Measurements from ENCODE around the gene NOD1.
"Not testable (repeated sequence)": the region's sequence is repeated elsewhere in the genome, so short reads cannot be mapped to it uniquely, and the experiment has no call there.

The NOD1 gene

DNA sequence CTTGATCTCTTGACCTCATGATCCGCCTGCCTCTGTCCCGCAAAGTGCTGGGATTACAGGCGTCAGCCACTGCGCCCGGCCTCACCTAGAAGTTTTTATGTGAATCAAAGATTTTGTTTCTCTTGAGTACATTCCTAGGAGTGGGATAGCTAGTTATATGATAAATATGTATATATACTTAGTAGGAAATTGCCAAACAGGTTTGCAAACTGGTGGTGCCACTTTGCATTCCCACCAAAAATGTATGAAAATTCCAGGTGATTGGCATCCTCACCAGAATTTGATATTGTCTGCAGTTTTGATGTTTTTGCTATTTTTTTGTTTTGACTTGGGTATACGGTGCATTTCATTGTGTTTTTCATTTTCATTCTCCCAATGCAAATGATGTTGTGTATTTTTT, 86.8 kb downstream of the NOD1 start:
- in situ Hi-C loops (cut with HindIII; ENCODE audit: low sequenced_read_pairs): no loop called here
- no peak overlapping the region for H3K4me3 ChIP-seq (ENCODE audit: low read depth, low read length)
- TF ChIP-seq, protein P1, sequence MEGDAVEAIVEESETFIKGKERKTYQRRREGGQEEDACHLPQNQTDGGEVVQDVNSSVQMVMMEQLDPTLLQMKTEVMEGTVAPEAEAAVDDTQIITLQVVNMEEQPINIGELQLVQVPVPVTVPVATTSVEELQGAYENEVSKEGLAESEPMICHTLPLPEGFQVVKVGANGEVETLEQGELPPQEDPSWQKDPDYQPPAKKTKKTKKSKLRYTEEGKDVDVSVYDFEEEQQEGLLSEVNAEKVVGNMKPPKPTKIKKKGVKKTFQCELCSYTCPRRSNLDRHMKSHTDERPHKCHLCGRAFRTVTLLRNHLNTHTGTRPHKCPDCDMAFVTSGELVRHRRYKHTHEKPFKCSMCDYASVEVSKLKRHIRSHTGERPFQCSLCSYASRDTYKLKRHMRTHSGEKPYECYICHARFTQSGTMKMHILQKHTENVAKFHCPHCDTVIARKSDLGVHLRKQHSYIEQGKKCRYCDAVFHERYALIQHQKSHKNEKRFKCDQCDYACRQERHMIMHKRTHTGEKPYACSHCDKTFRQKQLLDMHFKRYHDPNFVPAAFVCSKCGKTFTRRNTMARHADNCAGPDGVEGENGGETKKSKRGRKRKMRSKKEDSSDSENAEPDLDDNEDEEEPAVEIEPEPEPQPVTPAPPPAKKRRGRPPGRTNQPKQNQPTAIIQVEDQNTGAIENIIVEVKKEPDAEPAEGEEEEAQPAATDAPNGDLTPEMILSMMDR (IDR thresholded peaks at IDR 0.05; ENCODE audit: low read depth, low read length, missing control alignments): no peak
- DNase-seq (ENCODE audit: low read depth): no peak

DNA sequence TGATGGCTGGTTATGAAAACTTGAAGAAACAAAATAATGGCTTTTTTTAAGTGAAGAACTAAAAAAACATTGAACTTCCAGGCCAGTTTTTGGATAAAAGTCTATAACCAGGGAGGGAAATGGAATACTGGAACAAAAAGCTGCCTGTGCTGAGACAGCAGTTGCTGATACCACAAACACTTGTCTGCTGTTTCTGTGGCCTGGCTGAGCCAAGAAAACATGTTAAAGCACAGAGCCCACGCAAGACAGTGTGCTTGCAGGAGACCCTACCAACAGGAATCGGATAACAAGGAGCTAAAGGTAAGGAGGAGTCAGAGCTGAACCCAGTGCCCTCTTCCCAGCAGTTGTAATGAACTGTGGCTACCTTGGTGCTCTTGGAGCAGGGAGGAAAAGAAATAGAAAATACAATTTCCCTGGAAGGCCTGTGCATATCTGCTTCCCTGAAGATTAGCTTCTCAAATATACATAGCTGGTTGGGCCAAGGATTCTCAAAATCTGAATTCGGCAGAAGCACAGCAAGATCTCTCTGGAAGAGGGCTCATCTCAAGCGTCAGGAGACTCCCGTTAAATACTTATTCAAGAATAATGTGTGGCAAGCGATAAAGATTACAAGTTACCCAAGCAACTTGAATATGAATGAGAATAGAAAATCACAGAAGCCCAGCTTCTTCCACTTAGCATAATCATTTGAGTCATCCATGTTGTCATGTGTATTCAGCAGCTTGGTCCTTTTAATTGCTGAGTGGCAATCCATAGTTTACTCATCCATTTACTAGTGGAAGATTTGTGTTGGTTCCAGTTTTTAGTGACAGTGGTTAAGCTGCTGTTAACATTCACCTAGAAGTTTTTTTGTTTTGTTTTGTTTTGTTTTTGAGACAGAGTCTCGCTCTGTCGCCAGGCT, 87.6 kb downstream of the NOD1 start:
- TF ChIP-seq, protein P1 (IDR thresholded peaks at IDR 0.05; ENCODE audit: low read depth, low read length, missing control alignments): no peak
- DNase-seq (ENCODE audit: low read depth): no peak
- no peak overlapping the region for H3K4me3 ChIP-seq (ENCODE audit: low read depth, low read length)
- in situ Hi-C loops (cut with HindIII; ENCODE audit: low sequenced_read_pairs): no loop called here

DNA sequence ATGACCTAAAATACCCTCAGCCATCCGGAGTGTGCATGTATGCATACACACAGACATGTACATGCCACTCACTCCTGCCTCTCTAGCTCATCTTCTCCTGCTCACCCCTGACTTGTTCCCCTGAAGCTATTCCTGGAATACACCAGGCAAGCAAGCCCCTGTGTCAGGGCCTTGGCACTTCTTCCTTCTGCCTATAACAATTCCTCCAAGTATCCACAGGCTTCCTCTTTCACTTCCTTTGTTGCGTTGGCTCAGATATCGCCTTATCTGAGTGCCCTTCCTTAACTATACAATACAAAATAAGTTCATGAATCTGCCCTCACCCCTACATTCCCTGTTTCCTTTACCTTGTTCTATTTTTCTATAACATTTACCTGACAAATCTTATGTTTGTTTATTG, 88.8 kb downstream of the NOD1 start:
- DNase-seq (ENCODE audit: low read depth): no peak
- TF ChIP-seq, protein P1 (IDR thresholded peaks at IDR 0.05; ENCODE audit: low read depth, low read length, missing control alignments): no peak
- no peak overlapping the region for H3K4me3 ChIP-seq (ENCODE audit: low read depth, low read length)
- in situ Hi-C loops (cut with HindIII; ENCODE audit: low sequenced_read_pairs): no loop called here

DNA sequence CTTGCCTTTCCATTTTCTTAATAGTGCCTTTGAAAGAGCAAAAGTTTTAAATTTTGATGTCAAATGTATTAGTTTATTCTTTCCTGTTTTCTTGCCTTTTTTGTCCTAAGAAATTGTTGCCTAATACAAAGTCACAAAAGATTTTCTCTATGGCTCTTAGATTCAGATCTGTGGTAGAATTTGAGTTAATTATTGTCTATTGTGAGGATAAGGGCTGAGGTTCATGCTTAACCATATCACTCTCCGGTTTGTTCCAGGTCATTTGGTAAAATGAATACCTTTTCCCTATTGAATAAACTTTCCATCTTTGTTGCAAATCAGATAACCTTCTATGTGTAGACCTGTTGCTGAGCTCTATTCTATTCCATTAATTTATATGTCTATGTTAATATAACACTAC, 96.0 kb downstream of the NOD1 start:
- in situ Hi-C loops (cut with HindIII; ENCODE audit: low sequenced_read_pairs): no loop called here
- TF ChIP-seq, protein P1 (IDR thresholded peaks at IDR 0.05; ENCODE audit: low read depth, low read length, missing control alignments): no peak
- H3K4me3 ChIP-seq (ENCODE audit: low read depth, low read length): no peak overlapping the region
- no peak for DNase-seq (ENCODE audit: low read depth)

DNA sequence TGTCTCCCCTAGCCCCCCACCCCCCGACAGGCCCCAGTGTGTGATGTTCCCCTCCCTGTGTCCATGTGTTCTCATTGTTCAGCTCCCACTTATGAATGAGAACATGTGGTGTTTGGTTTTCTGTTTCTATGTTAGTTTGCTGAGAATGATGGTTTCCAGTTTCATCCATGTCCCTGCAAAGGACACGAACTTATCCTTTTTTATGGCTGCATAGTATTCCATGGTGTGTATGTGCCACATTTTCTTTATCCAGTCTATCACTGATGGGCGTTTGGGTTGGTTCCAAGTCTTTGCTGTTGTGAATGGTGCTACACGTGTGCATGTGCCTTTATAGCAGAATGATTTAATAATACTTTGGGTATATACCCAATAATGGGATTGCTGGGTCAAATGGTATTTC, 97.8 kb downstream of the NOD1 start:
- DNase-seq (ENCODE audit: low read depth); in situ Hi-C loops (cut with HindIII; ENCODE audit: low sequenced_read_pairs); H3K4me3 ChIP-seq (ENCODE audit: low read depth, low read length): not testable (repeated sequence)

DNA sequence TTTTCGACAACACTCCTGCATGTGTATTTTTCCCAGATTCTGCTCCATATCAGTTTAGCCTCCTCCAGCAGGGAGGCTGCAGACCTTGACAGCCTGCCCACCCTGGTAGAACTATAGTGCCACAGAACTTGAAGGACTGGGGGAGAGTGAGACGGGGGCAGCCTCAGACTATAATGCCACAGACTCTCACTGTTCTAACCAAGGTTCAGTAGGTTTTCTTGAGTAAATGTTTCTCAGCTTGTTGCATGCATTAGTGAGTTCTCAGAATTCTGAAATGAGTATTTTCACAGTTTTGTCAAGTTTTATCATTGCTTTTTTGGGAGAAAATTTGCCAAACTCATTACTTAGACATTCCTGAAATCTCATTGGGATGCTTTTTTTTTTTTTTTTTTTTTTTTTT, 98.3 kb downstream of the NOD1 start:
- H3K4me3 ChIP-seq (ENCODE audit: low read depth, low read length): no peak overlapping the region
- TF ChIP-seq, protein P1 (IDR thresholded peaks at IDR 0.05; ENCODE audit: low read depth, low read length, missing control alignments): no peak
- in situ Hi-C loops (cut with HindIII; ENCODE audit: low sequenced_read_pairs): no loop called here
- DNase-seq (ENCODE audit: low read depth): no peak

- TF ChIP-seq, protein P1 (IDR thresholded peaks at IDR 0.05; ENCODE audit: low read depth, low read length, missing control alignments): no peak
- DNase-seq (ENCODE audit: low read depth): no peak
- no peak overlapping the region for H3K4me3 ChIP-seq (ENCODE audit: low read depth, low read length)
- in situ Hi-C loops (cut with HindIII; ENCODE audit: low sequenced_read_pairs): no loop called here
Measured at GRCh38 chr7:30379741-30380140, 98.8 kb downstream of the NOD1 start.

All from astrocyte of the cerebellum (primary cell).